Measurements from ENCODE around the gene ERVMER34-1.

ERVMER34-1 gene

GRCh38 chr4:52713456-52713937 is 37.7 kb downstream of the ERVMER34-1 start:
- H3K4me3 ChIP-seq (replicated peaks; ENCODE audit: low read depth, low read length): peak overlapping the region; percentile 81
- TF ChIP-seq, protein P1, sequence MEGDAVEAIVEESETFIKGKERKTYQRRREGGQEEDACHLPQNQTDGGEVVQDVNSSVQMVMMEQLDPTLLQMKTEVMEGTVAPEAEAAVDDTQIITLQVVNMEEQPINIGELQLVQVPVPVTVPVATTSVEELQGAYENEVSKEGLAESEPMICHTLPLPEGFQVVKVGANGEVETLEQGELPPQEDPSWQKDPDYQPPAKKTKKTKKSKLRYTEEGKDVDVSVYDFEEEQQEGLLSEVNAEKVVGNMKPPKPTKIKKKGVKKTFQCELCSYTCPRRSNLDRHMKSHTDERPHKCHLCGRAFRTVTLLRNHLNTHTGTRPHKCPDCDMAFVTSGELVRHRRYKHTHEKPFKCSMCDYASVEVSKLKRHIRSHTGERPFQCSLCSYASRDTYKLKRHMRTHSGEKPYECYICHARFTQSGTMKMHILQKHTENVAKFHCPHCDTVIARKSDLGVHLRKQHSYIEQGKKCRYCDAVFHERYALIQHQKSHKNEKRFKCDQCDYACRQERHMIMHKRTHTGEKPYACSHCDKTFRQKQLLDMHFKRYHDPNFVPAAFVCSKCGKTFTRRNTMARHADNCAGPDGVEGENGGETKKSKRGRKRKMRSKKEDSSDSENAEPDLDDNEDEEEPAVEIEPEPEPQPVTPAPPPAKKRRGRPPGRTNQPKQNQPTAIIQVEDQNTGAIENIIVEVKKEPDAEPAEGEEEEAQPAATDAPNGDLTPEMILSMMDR (IDR thresholded peaks at IDR 0.05; ENCODE audit: low read length, missing control alignments): no peak
- no peak for DNase-seq (ENCODE audit: low read depth)

DNA sequence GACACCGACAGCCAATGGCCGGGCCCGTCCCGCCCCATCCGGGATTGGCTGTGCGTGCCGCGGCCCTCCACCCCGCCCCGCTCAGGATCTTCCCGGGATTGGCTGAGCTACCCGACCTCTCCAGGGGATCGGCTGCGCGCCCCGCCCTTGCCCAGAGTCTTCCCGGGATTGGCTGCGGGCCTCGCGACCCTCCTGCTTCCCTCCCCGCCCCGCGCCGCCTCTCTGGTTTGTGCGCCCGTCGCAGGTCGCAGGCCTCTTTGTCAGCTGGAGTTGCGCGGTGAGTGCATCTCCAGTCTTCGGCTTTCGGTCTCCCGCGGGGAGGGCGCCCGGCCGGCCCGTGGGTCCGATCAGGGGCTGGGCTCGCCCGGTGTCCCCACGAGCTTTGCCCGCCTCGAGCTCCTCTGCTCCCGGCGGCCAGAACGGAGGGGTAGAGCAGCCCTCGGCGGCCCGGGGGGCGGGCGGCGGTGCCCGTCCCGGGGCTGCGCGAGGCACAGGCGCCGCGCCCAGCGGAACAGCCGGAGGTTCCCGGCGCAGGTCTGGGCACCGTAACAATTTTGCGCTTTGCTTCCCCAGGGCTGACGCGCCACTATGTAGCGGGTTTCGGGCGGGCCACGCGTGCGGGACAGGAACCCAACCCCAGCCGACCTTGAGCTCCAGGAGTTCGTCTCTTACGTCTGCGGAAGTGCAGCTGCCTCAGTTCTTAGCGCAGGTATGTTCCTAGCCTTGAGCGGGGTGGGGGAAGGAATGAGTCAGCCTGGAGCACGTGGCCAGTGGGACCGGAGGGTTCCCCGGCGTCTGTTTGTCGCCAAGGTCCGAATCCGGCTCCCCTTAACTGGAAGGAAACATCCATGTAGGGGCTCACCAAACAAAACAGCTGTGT is 38.7 kb downstream of the ERVMER34-1 start:
- TF ChIP-seq, protein P1 (IDR thresholded peaks at IDR 0.05; ENCODE audit: low read length, missing control alignments): no peak

DNA sequence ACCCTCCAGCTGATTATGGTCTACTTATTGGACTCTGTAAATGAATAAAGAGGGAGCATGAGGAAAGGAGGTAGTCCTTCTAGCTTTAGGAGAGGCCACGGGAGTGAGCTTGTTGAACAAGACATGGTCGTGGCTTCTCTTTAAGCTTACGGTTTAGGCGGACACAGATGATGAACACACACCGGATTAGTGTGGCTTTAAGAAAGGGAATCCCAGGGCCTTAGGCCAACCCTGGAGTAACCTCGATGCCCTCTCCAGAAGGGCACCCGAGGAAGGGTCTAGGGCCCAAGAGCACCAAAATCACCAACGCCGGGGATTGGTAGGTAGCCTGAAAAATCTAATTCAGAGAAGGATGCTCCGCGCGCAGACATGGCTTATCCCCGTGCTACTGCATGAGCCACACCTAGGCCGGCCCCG is 39.4 kb downstream of the ERVMER34-1 start:
- peak overlapping the region; percentile 81 for H3K4me3 ChIP-seq (replicated peaks; ENCODE audit: low read depth, low read length)
- no peak for DNase-seq (ENCODE audit: low read depth)
- TF ChIP-seq, protein P1 (IDR thresholded peaks at IDR 0.05; ENCODE audit: low read length, missing control alignments): no peak

More for the DNA sequence above, 38.7 kb downstream of the ERVMER34-1 start:
- peak overlapping the region; percentile 81 for H3K4me3 ChIP-seq (replicated peaks; ENCODE audit: low read depth, low read length)
- peak; percentile 96 for DNase-seq (ENCODE audit: low read depth)

DNA sequence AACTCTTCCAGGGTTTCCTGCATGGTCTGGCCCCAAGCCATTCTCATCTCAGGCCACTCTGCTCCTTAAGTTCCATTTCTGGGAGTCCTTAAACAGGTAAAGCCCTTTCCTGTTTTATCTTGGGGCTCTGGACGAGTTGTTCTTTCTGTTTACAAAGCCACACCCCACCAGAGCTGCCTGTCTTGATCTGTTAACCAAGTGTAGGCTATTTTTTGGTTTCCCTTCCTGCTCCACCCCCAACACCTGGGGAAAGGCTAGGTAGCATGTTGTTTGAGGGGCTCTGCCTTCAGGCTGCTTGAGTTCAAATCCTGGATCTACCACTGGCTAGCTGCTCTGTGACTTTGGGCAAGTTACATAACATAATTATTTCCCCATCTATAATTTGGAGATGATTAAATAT is 40.0 kb downstream of the ERVMER34-1 start:
- H3K4me3 ChIP-seq (replicated peaks; ENCODE audit: low read depth, low read length): no peak overlapping the region

DNA sequence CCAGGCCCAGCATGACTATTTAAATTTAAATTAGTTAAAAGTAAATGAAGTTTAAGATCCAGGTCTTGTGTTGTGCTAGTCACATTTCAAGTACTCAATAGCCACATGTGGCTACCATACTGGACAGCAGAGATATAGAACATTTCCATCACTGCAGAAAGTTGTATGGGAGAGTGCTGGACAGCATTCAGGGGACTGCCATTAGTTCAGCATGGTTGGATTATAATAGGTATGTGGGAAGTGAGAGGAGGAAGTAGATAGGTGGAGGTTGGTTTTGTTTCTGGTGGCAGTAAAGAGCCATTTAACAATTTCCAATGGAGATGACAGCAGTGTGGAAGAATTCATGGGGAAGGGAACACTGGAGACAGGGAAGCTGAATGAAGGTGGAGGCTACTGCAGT is 42.1 kb downstream of the ERVMER34-1 start:
- TF ChIP-seq, protein P1 (IDR thresholded peaks at IDR 0.05; ENCODE audit: low read length, missing control alignments): no peak
- no peak for DNase-seq (ENCODE audit: low read depth)
- H3K4me3 ChIP-seq (replicated peaks; ENCODE audit: low read depth, low read length): no peak overlapping the region

More for the DNA sequence above, 40.0 kb downstream of the ERVMER34-1 start:
- no peak for DNase-seq (ENCODE audit: low read depth)
- TF ChIP-seq, protein P1 (IDR thresholded peaks at IDR 0.05; ENCODE audit: low read length, missing control alignments): no peak

DNA sequence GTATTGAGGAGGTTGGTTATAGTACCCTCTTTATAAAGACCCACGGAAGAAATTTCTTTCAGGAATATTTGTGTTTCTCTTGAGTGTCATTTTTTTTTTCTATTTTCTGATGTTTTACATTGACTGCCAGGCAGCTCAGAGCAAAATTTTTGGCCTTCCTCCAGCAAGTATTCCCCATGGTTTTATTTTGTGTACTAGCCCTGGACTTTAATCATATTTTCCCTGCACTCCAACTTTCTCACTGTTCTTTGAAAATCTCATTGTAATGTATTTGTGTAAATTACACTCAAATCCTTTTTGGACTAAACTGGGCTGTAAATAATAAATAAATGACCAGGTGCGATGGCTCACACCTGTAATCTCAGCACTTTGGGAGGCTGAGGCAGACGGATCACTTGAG is 46.6 kb downstream of the ERVMER34-1 start:
- peak; percentile 16 for DNase-seq (ENCODE audit: low read depth)
- TF ChIP-seq, protein P1 (IDR thresholded peaks at IDR 0.05; ENCODE audit: low read length, missing control alignments): no peak

More for the DNA sequence above, 46.6 kb downstream of the ERVMER34-1 start:
- H3K4me3 ChIP-seq (replicated peaks; ENCODE audit: low read depth, low read length): no peak overlapping the region

Measured in fibroblast of pulmonary artery (primary cell).